ES-I3 (cell line): ENCODE measurements around the gene CDK17.
A peak's percentile ranks its signal among the peaks of the same experiment; 100 is the strongest.
"Not testable (repeated sequence)": the region's sequence is repeated elsewhere in the genome, so short reads cannot be mapped to it uniquely, and the experiment has no call there.

Source experiments
- H3K36me3 ChIP-seq: 2 replicates; pipeline ENCODE4 v1.6.1; 2013; ENCODE audit warnings: mild to moderate bottlenecking, low read length, control low read depth, moderate library complexity; ENCODE audit not compliant: insufficient read depth
- H3K4me1 ChIP-seq: 2 replicates; pipeline ENCODE4 v1.6.1; 2013; ENCODE audit warnings: mild to moderate bottlenecking, control low read depth, low read length; ENCODE audit not compliant: insufficient read depth
- H3K9ac ChIP-seq: 2 replicates; pipeline ENCODE4 v1.6.1; 2013; ENCODE audit warnings: low read depth, mild to moderate bottlenecking, low read length, moderate library complexity
- H3K9me3 ChIP-seq: 2 replicates; pipeline ENCODE4 v1.6.1; 2013; ENCODE audit warnings: mild to moderate bottlenecking, low read length, moderate library complexity; ENCODE audit not compliant: control insufficient read depth, insufficient read depth

CDK17 gene

GRCh38 chr12:96407429-96408097, 7.3 kb upstream of the CDK17 start:
- H3K36me3 ChIP-seq, H3K4me1 ChIP-seq, H3K9ac ChIP-seq, H3K9me3 ChIP-seq: not testable (repeated sequence)

- no peaks in the 10 kb centered on the region for H3K9me3 ChIP-seq
- H3K36me3 ChIP-seq = no peaks in the 10 kb centered on the region
- no peaks in the 10 kb centered on the region for H3K4me1 ChIP-seq
- no peak overlapping the region for H3K9ac ChIP-seq
These were observed 4.5 kb upstream of the CDK17 start for GRCh38 chr12:96404696-96405095.

GRCh38 chr12:96403870-96404269, 3.6 kb upstream of the CDK17 start:
- no peaks in the 10 kb centered on the region for H3K4me1 ChIP-seq
- H3K36me3 ChIP-seq = no peaks in the 10 kb centered on the region
- no peak overlapping the region for H3K9ac ChIP-seq
- no peaks in the 10 kb centered on the region for H3K9me3 ChIP-seq

GRCh38 chr12:96402522-96402921, 2.3 kb upstream of the CDK17 start:
- not testable (repeated sequence) for H3K9ac ChIP-seq, H3K9me3 ChIP-seq, H3K4me1 ChIP-seq, H3K36me3 ChIP-seq

- H3K36me3 ChIP-seq = no peaks in the 10 kb centered on the region
These were observed 1.8 kb upstream of the CDK17 start for GRCh38 chr12:96402061-96402460.

GRCh38 chr12:96401076-96401871, 1.0 kb upstream of the CDK17 start:
- no peaks in the 10 kb centered on the region for H3K9me3 ChIP-seq
- H3K9ac ChIP-seq = peak overlapping the region; percentile 48
- H3K4me1 ChIP-seq = peaks cover 9% of the 10 kb centered on the region; the same call in 1 of the 2 replicates
- no peaks in the 10 kb centered on the region for H3K36me3 ChIP-seq

More at GRCh38 chr12:96402061-96402460, 1.8 kb upstream of the CDK17 start:
- Histone ChIP-seq H3K4me1 (peaks cover 7% of the 10 kb centered on the region; the same call in 1 of the 2 replicates), H3K9me3 (no peaks in the 10 kb centered on the region), H3K9ac (no peak overlapping the region)

GRCh38 chr12:96400631-96401075, 414 bp upstream of the CDK17 start:
- no peaks in the 10 kb centered on the region for H3K36me3 ChIP-seq
- peak overlapping the region; percentile 48 for H3K9ac ChIP-seq
- H3K9me3 ChIP-seq = no peaks in the 10 kb centered on the region
- peaks cover 15% of the 10 kb centered on the region; the same call in 1 of the 2 replicates for H3K4me1 ChIP-seq

GRCh38 chr12:96399120-96399918, 920 bp downstream of the CDK17 start:
- H3K9ac ChIP-seq = peak overlapping the region; percentile 85
- no peaks in the 10 kb centered on the region for H3K9me3 ChIP-seq
- no peaks in the 10 kb centered on the region for H3K36me3 ChIP-seq
- H3K4me1 ChIP-seq = peaks cover 21% of the 10 kb centered on the region

GRCh38 chr12:96398424-96399119, 1.7 kb downstream of the CDK17 start:
- Histone ChIP-seq H3K9ac (peak overlapping the region; percentile 85), H3K9me3 (no peaks in the 10 kb centered on the region), H3K4me1 (peaks cover 21% of the 10 kb centered on the region), H3K36me3 (no peaks in the 10 kb centered on the region)

GRCh38 chr12:96397756-96398423, 2.3 kb downstream of the CDK17 start:
- Histone ChIP-seq H3K4me1 (peaks cover 21% of the 10 kb centered on the region), H3K36me3 (no peaks in the 10 kb centered on the region), H3K9ac (peak overlapping the region; percentile 85; the same call in 1 of the 2 replicates), H3K9me3 (no peaks in the 10 kb centered on the region)

- Histone ChIP-seq H3K9ac (no peak overlapping the region), H3K4me1 (peaks cover 21% of the 10 kb centered on the region), H3K9me3 (no peaks in the 10 kb centered on the region)
These were observed 3.3 kb downstream of the CDK17 start for GRCh38 chr12:96396914-96397313.

GRCh38 chr12:96396209-96396608, 4.0 kb downstream of the CDK17 start:
- Histone ChIP-seq H3K9ac (no peak overlapping the region), H3K9me3 (no peaks in the 10 kb centered on the region), H3K36me3 (no peaks in the 10 kb centered on the region), H3K4me1 (peaks cover 21% of the 10 kb centered on the region)

More at GRCh38 chr12:96396914-96397313, 3.3 kb downstream of the CDK17 start:
- no peaks in the 10 kb centered on the region for H3K36me3 ChIP-seq

GRCh38 chr12:96395236-96395635, 5.0 kb downstream of the CDK17 start:
- peaks cover 21% of the 10 kb centered on the region for H3K4me1 ChIP-seq
- no peak overlapping the region for H3K9ac ChIP-seq
- H3K9me3 ChIP-seq = no peaks in the 10 kb centered on the region
- H3K36me3 ChIP-seq = no peaks in the 10 kb centered on the region
